GM23338 (cell line): ENCODE data around the gene COPB1. TPM values are rescaled to one million over a fixed set of nuclear protein-coding genes. Genes with fewer than 3 reads are reported as not detected.

ENCODE experiments used
- ATAC-seq: fragments of 200-7000 bp; cut with Tn5 transposase; 3 replicates; pipeline ENCODE4 v1.9.1; 2020
- DNase-seq: peaks from one replicate; pipeline ENCODE4 v3.0.0-alpha.2; 2015; ENCODE audit warnings: low spot score
- H2AFZ ChIP-seq: fragments of 200-600 bp; sonication (generic); 2 replicates; pipeline ENCODE4 v1.8.0; 2016; ENCODE audit warnings: antibody characterized with exemption, mild to moderate bottlenecking, moderate library complexity
- H3F3A ChIP-seq: fragments of 200-600 bp; sonication (generic); replicated peaks from 2 replicates; pipeline ENCODE4 v1.8.0; 2017; ENCODE audit warnings: antibody characterized with exemption, mixed run types, low read depth
- H3K27ac ChIP-seq: fragments of 200-600 bp; sonication (generic); 2 replicates; pipeline ENCODE4 v1.6.1; 2016; ENCODE audit warnings: low read depth
- H3K27me3 ChIP-seq: fragments of 200-600 bp; sonication (generic); 2 replicates; pipeline ENCODE4 v1.8.0; 2016; ENCODE audit warnings: mild to moderate bottlenecking, mixed run types, moderate library complexity; ENCODE audit not compliant: insufficient read depth
- H3K36me3 ChIP-seq: fragments of 200-600 bp; sonication (generic); 2 replicates; pipeline ENCODE4 v1.8.0; 2016; ENCODE audit warnings: mild to moderate bottlenecking; ENCODE audit not compliant: insufficient read depth
- H3K4me1 ChIP-seq: fragments of 200-600 bp; sonication (generic); 2 replicates; pipeline ENCODE4 v1.8.0; 2016; ENCODE audit warnings: mild to moderate bottlenecking, moderate library complexity; ENCODE audit not compliant: insufficient read depth
- H3K4me2 ChIP-seq: fragments of 200-600 bp; sonication (generic); 2 replicates; pipeline ENCODE4 v1.7.1; 2017; ENCODE audit warnings: mixed run types
- H3K4me3 ChIP-seq: fragments of 200-600 bp; sonication (generic); 2 replicates; pipeline ENCODE4 v1.6.1; 2016; ENCODE audit warnings: mixed run types
- H3K79me2 ChIP-seq: fragments of 200-600 bp; sonication (generic); replicated peaks from 2 replicates; pipeline ENCODE4 v1.8.0; 2017; ENCODE audit warnings: mild to moderate bottlenecking; ENCODE audit not compliant: insufficient read depth
- H3K9me2 ChIP-seq: fragments of 200-600 bp; sonication (generic); 2 replicates; pipeline ENCODE4 v1.8.0; 2017; ENCODE audit not compliant: insufficient read depth
- H4K20me1 ChIP-seq: fragments of 200-600 bp; sonication (generic); replicated peaks from 2 replicates; pipeline ENCODE4 v1.8.0; 2017; ENCODE audit warnings: mild to moderate bottlenecking; ENCODE audit not compliant: insufficient read depth
- H3K27ac Mint-ChIP-seq: 2 replicates; pipeline ENCODE4 v1.8.0; 2020; ENCODE audit warnings: inconsistent platforms, mild to moderate bottlenecking, moderate library complexity, mixed read lengths
- H3K27me3 Mint-ChIP-seq: 3 replicates; pipeline ENCODE4 v1.8.0; 2022; ENCODE audit warnings: low read depth, mild to moderate bottlenecking, moderate library complexity, mixed read lengths, inconsistent platforms; ENCODE audit not compliant: insufficient read depth, poor library complexity
- H3K36me3 Mint-ChIP-seq: 3 replicates; pipeline ENCODE4 v1.8.0; 2021; ENCODE audit warnings: low read depth, mild to moderate bottlenecking, inconsistent platforms, moderate library complexity, mixed read lengths
- H3K4me1 Mint-ChIP-seq: 3 replicates; pipeline ENCODE4 v1.8.0; 2020; ENCODE audit warnings: mild to moderate bottlenecking, inconsistent platforms, mixed read lengths
- H3K4me3 Mint-ChIP-seq: 3 replicates; pipeline ENCODE4 v1.8.0; 2021; ENCODE audit warnings: moderate library complexity, mild to moderate bottlenecking, inconsistent platforms, mixed read lengths
- H3K9me3 Mint-ChIP-seq: 3 replicates; pipeline ENCODE4 v1.8.0; 2020; ENCODE audit warnings: moderate library complexity, mild to moderate bottlenecking, inconsistent platforms, mixed read lengths
- CREB1 ChIP-seq: fragments of 250-450 bp; sonication (Bioruptor Pico); IDR thresholded peaks from 2 replicates; pipeline ENCODE4 v1.5.0; 2020; ENCODE audit warnings: low read depth, mild to moderate bottlenecking, moderate library complexity
- EZH2 ChIP-seq: fragments of 200-600 bp; sonication (generic); IDR thresholded peaks from one replicate; pipeline ENCODE4 v1.8.0; 2017; ENCODE audit warnings: antibody characterized with exemption, mild to moderate bottlenecking, low read depth; ENCODE audit not compliant: unreplicated experiment
- EZH2phosphoT487 ChIP-seq: fragments of 200-600 bp; sonication (generic); IDR thresholded peaks from one replicate; pipeline ENCODE4 v1.8.1; 2018; ENCODE audit warnings: antibody characterized with exemption; ENCODE audit not compliant: unreplicated experiment
- JUNB ChIP-seq: IDR thresholded peaks from one replicate; pipeline ENCODE4 v1.6.1; 2016; ENCODE audit warnings: antibody characterized with exemption; ENCODE audit not compliant: unreplicated experiment
- NANOG ChIP-seq: IDR thresholded peaks from 2 replicates; pipeline ENCODE4 v1.6.1; 2016; ENCODE audit warnings: antibody characterized with exemption, borderline replicate concordance
- POLR2AphosphoS5 ChIP-seq: IDR thresholded peaks from 2 replicates; pipeline ENCODE4 v1.6.1; 2016; ENCODE audit warnings: antibody characterized with exemption, low read depth
- REST ChIP-seq: IDR thresholded peaks from one replicate; pipeline ENCODE4 v1.6.1; 2018; ENCODE audit warnings: antibody characterized with exemption; ENCODE audit not compliant: unreplicated experiment
- STAT1 ChIP-seq: IDR thresholded peaks from one replicate; pipeline ENCODE4 v1.6.1; 2016; ENCODE audit warnings: antibody characterized with exemption; ENCODE audit not compliant: unreplicated experiment
- ZNF114 ChIP-seq: fragments of 250-450 bp; sonication (Bioruptor Pico); IDR thresholded peaks from 2 replicates; pipeline ENCODE4 v1.5.0; 2020; ENCODE audit warnings: mild to moderate bottlenecking, moderate library complexity
- ZNF331 ChIP-seq: fragments of 250-450 bp; sonication (Bioruptor Pico); IDR thresholded peaks from 2 replicates; pipeline ENCODE4 v1.5.0; 2020; ENCODE audit warnings: low read depth, mild to moderate bottlenecking, moderate library complexity
- polyA plus RNA-seq: library from polyadenylated mRNA; unstranded; fragments of >200 nt; fragmentation: Nextera tagmentation; extraction: Ambion mirVana; gene quantifications from 2 replicates; pipeline ENCODE4 v1.2.1, GENCODE V29; 2016
- total RNA-seq: library from RNA; depleted of rRNA; stranded (reverse); fragments of >200 nt; shearing (Covaris generic); gene quantifications from 2 replicates; pipeline ENCODE4 v1.2.3, GENCODE V29; 2014
- TF ChIP-seq, protein P1 (sequence below), 2 experiments: fragments of 200-600 bp in 1 of 2; sonication (generic) in 1 of 2; conservative IDR thresholded peaks; 2 replicates each; pipeline versions ENCODE4 v1.5.1 to v1.6.1; 2016 to 2017; ENCODE audit warnings: antibody characterized with exemption in 2 of 2, low read depth in 2 of 2, mild to moderate bottlenecking in 2 of 2, moderate library complexity in 1 of 2
- TF ChIP-seq, protein P2 (sequence below): IDR thresholded peaks from 2 replicates; pipeline ENCODE4 v1.6.1; 2016; ENCODE audit warnings: antibody characterized with exemption
- TF ChIP-seq, protein P3 (sequence below): fragments of 250-450 bp; sonication (Bioruptor Pico); IDR thresholded peaks from 2 replicates; pipeline ENCODE4 v1.5.0; 2020; ENCODE audit warnings: mild to moderate bottlenecking, moderate library complexity

Gene COPB1
- total and polyA plus RNA-seq, 2 experiments from 2014 or later = 42.3 to 104 TPM

DNA sequence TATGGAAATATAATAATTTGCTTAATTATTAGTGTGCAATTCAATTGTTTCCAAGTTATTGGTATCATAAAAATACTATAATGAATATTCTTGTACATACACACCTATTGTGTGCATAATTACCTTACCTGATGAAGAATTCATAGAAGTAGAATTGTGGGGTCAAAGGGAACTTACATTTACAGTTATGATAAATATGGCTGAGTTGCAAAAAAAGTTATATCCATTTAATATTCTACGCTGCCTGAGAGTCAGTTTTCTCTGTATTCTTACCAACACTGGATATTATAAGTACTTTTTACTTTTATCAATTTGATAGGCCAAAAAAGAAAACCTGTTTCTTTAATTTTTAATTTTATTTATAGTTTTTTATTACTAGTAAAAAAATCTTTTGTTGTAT is 22.6 kb upstream of the COPB1 start:
- Histone ChIP-seq H3K4me1 (peaks cover 8% of the 10 kb centered on the region), H3K27me3 (no peaks in the 10 kb centered on the region), H3K79me2 (peaks cover 19% of the 10 kb centered on the region), H3K4me3 (no peak overlapping the region), H3K9me2 (no peaks in the 10 kb centered on the region), H3K36me3 (peaks cover 6% of the 10 kb centered on the region; the same call in 1 of the 2 replicates), H2AFZ (no peak overlapping the region), H4K20me1 (no peaks in the 10 kb centered on the region), H3K27ac (no peak overlapping the region), H3F3A (0 out of 2 replicates have a peak, but pooled peaks cover 3% of the 10 kb centered on the region), H3K4me2 (no peak overlapping the region)
- ATAC-seq = no peak
- Mint-ChIP-seq H3K9me3 (no peaks in the 10 kb centered on the region), H3K27me3 (peaks cover 6% of the 10 kb centered on the region), H3K4me3 (no peak overlapping the region), H3K4me1 (peaks cover 15% of the 10 kb centered on the region), H3K27ac (no peak overlapping the region), H3K36me3 (peaks cover 22% of the 10 kb centered on the region)
- TF ChIP-seq EZH2 (no peak), EZH2phosphoT487 (no peak), NANOG (no peak), REST (no peak), ZNF331 (CRISPR knock-in tag) (no peak), ZNF114 (CRISPR knock-in tag) (no peak), JUNB (no peak), STAT1 (no peak), POLR2AphosphoS5 (no peak), CREB1 (CRISPR knock-in tag) (no peak)
- TF ChIP-seq, protein P1, sequence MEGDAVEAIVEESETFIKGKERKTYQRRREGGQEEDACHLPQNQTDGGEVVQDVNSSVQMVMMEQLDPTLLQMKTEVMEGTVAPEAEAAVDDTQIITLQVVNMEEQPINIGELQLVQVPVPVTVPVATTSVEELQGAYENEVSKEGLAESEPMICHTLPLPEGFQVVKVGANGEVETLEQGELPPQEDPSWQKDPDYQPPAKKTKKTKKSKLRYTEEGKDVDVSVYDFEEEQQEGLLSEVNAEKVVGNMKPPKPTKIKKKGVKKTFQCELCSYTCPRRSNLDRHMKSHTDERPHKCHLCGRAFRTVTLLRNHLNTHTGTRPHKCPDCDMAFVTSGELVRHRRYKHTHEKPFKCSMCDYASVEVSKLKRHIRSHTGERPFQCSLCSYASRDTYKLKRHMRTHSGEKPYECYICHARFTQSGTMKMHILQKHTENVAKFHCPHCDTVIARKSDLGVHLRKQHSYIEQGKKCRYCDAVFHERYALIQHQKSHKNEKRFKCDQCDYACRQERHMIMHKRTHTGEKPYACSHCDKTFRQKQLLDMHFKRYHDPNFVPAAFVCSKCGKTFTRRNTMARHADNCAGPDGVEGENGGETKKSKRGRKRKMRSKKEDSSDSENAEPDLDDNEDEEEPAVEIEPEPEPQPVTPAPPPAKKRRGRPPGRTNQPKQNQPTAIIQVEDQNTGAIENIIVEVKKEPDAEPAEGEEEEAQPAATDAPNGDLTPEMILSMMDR (conservative IDR thresholded peaks at IDR 0.05; ENCODE audit: low read depth in 2 of 2) = no peak
- TF ChIP-seq, protein P2, sequence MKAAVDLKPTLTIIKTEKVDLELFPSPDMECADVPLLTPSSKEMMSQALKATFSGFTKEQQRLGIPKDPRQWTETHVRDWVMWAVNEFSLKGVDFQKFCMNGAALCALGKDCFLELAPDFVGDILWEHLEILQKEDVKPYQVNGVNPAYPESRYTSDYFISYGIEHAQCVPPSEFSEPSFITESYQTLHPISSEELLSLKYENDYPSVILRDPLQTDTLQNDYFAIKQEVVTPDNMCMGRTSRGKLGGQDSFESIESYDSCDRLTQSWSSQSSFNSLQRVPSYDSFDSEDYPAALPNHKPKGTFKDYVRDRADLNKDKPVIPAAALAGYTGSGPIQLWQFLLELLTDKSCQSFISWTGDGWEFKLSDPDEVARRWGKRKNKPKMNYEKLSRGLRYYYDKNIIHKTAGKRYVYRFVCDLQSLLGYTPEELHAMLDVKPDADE = no peak
- TF ChIP-seq, protein P3, sequence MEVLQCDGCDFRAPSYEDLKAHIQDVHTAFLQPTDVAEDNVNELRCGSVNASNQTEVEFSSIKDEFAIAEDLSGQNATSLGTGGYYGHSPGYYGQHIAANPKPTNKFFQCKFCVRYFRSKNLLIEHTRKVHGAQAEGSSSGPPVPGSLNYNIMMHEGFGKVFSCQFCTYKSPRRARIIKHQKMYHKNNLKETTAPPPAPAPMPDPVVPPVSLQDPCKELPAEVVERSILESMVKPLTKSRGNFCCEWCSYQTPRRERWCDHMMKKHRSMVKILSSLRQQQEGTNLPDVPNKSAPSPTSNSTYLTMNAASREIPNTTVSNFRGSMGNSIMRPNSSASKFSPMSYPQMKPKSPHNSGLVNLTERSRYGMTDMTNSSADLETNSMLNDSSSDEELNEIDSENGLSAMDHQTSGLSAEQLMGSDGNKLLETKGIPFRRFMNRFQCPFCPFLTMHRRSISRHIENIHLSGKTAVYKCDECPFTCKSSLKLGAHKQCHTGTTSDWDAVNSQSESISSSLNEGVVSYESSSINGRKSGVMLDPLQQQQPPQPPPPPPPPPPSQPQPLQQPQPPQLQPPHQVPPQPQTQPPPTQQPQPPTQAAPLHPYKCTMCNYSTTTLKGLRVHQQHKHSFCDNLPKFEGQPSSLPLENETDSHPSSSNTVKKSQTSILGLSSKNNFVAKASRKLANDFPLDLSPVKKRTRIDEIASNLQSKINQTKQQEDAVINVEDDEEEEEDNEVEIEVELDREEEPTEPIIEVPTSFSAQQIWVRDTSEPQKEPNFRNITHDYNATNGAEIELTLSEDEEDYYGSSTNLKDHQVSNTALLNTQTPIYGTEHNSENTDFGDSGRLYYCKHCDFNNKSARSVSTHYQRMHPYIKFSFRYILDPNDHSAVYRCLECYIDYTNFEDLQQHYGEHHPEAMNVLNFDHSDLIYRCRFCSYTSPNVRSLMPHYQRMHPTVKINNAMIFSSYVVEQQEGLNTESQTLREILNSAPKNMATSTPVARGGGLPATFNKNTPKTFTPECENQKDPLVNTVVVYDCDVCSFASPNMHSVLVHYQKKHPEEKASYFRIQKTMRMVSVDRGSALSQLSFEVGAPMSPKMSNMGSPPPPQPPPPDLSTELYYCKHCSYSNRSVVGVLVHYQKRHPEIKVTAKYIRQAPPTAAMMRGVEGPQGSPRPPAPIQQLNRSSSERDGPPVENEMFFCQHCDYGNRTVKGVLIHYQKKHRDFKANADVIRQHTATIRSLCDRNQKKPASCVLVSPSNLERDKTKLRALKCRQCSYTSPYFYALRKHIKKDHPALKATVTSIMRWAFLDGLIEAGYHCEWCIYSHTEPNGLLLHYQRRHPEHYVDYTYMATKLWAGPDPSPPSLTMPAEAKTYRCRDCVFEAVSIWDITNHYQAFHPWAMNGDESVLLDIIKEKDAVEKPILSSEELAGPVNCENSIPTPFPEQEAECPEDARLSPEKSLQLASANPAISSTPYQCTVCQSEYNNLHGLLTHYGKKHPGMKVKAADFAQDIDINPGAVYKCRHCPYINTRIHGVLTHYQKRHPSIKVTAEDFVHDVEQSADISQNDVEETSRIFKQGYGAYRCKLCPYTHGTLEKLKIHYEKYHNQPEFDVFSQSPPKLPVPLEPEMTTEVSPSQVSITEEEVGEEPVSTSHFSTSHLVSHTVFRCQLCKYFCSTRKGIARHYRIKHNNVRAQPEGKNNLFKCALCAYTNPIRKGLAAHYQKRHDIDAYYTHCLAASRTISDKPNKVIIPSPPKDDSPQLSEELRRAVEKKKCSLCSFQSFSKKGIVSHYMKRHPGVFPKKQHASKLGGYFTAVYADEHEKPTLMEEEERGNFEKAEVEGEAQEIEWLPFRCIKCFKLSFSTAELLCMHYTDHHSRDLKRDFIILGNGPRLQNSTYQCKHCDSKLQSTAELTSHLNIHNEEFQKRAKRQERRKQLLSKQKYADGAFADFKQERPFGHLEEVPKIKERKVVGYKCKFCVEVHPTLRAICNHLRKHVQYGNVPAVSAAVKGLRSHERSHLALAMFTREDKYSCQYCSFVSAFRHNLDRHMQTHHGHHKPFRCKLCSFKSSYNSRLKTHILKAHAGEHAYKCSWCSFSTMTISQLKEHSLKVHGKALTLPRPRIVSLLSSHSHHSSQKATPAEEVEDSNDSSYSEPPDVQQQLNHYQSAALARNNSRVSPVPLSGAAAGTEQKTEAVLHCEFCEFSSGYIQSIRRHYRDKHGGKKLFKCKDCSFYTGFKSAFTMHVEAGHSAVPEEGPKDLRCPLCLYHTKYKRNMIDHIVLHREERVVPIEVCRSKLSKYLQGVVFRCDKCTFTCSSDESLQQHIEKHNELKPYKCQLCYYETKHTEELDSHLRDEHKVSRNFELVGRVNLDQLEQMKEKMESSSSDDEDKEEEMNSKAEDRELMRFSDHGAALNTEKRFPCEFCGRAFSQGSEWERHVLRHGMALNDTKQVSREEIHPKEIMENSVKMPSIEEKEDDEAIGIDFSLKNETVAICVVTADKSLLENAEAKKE (CRISPR knock-in tag) = no peak
- no peak for DNase-seq
